ENCODE measurements around the gene EFCAB3.
"Not testable (repeated sequence)": the region's sequence is repeated elsewhere in the genome, so short reads cannot be mapped to it uniquely, and the experiment has no call there.

EFCAB3 gene

DNA sequence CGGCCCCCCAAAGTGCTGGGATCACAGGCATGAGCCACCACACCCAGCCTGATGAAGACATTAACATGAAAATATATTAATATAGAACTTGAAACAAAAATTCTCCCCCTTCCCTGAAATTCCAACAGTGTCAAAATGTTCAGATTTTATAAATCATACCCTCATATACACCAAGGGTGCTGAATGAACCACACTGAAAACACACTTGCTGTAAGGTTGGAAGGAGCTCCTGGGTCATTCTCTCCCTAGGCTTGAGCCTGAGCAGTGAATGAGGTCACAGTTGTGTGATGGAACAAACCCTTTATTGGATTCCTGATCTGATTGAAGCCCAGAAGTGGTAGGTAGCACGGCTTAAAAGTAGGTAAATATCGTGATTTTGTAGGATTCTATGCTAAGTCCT, at the start of gene EFCAB3:
TSS of gene EFCAB3 (plus strand) at position 301 of the 400 bp plus-strand sequence. CDS start 2,427 bp downstream, outside the sequence.
- no peak for DNase-seq (ENCODE audit: low spot score)

DNA sequence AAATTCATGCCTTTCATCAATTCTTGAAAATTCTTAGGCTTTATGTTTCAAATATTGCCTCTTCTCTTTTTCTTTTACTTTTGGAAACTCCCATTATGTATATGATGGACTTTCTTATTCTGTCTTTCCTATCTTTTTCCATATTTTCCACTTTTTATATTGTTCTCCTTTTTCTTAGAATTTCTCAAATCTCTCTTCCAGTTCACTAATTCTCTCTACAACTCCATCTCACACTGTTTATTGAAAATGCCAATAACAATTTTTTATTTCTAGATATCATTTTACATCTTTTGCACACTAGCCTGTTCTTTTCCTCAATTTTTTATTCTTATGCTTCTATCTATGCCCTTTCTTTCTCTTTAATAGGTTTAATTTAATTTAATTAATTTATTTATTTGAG, 43.8 kb upstream of the EFCAB3 start:
- DNase-seq (ENCODE audit: low spot score) = no peak

DNA sequence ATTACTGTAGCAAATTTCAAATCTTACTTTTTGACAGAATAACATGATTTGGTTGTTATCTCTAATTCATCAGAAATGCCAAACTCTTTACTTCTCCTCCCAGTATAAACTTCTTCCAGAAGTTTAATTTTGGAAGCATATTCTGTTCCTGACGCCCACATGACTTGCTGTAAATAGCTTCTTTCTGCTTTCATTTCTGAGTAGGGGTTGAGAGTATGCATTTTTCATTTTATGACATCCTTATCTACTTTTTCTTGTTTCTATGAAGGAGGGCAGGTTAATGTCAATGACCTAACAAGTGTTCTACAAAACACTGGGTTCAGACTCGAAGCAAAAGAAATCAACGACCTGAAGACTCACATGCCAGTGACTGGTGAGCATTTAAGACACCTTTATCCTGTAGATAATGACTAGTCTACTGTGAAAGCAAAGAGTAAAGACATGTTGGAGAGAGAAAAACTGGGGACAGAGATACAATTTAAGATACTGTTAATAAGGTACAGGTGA, 36.5 kb upstream of the EFCAB3 start:
- DNase-seq (ENCODE audit: low spot score) = no peak

DNA sequence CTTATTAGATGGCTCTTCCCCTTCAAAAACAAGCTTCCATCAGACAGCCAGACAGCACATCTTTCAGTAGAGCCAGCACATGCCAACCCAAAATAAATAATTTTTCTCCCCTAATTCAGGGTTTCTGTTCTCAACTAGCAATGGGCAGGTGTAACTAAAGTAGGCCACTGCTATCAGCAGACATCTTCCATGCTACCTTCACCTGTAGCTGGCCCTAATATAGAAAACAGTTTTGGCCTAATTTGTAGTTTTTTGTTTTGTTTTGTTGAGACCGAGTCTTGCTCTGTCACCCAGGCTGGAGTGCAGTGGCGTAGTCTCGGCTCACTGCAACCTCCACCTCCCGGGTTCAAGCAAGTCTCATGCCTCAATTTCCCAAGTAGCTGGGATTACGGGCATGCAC, 29.2 kb upstream of the EFCAB3 start:
- no peak for DNase-seq (ENCODE audit: low spot score)

DNA sequence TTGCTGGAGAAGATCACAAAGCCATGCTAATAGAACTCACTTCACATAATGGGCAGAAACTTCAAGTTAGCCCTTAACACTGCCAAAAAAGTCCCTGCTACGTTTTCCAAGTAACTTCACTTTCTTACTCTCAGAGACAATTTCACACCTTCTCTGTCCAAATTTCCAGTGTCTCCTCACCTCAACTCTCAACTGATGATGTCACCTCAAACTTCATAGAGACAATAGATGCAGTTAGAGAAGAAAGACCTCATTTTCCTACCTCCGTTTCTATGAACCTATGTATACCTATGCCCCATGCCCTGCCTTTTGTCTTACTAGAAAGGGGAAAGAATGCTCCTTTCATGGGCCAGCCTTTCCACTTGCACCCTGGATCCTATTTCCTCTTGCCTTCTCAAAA, 14.2 kb upstream of the EFCAB3 start:
- no peak for DNase-seq (ENCODE audit: low spot score)

DNA sequence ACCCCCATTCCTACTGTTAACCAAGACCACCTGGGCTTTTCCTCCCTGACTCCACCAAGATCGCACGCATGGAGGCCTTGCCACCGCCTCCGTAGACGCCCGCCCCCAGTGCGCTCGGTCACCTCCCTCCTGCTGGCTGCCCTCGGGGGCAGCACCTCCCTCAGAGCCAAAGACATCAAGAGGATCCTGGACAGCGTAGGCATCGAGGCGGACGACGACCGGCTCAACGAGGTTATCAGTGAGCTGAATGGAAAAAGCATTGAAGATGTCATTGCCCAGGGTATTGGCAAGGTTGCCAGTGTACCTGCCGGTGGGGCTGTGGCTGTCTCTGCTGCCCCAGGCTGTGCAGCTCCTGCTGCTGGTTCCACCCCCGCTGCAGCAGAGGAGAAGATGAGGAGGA, 1.2 kb downstream of the EFCAB3 start:
- no peak for DNase-seq (ENCODE audit: low spot score)

DNA sequence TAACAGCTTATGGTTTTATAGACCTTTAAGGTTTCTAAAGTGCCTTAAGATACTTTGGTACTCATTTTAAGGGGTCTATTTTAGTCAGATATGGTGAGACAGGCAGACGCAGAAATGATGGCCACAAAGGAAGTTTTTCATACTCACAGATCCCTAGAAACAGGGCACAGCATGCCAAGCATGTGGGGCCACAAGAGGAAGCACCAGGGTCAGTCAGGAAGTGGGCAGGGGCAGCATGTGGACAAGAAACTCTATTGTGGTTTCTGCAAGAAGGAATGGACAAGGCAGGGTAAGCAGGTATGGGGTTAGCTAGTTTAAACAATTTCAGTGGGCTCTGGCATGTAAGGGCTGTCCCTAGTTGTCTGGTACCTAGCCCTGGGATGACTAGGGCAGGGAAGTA, 8.5 kb downstream of the EFCAB3 start:
- no peak for DNase-seq (ENCODE audit: low spot score)

DNA sequence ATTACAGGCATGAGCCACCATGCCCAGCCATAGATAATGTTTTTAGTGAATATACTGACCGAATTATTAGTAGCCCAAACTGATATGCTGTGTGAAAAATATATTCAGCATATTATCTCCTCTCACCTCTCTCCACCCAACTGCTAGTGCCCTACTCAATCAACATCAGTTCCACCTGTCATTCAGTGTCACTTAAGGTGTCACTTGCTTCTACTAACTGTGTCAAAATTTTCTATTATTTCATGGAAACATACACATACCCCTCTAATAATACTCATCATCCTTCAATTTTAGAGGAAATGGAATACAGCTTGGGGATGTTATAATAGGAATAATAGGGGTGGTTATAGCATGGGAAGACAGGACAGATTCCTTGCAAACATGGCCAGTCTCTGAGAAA, 12.6 kb downstream of the EFCAB3 start:
- no peak for DNase-seq (ENCODE audit: low spot score)

DNA sequence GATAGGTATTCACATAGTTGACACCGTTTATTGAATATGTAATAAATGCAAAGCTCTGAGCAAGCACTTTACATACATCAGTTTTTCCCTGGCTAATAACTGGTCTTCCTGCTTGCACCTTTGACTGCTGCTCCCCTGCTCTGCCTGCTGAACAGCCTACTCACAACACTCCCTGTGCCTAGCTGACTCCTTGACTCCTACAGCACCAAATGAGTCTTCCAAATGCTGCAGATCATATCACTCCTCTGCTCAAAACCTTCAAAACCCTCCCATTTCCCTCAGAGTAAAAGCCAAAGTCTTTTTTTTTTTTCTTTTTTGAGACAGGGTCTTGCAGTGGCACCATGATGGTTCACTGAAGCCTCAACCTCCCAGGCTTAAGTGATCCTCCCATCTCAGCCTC, 18.5 kb downstream of the EFCAB3 start:
- no peak for DNase-seq (ENCODE audit: low spot score)

DNA sequence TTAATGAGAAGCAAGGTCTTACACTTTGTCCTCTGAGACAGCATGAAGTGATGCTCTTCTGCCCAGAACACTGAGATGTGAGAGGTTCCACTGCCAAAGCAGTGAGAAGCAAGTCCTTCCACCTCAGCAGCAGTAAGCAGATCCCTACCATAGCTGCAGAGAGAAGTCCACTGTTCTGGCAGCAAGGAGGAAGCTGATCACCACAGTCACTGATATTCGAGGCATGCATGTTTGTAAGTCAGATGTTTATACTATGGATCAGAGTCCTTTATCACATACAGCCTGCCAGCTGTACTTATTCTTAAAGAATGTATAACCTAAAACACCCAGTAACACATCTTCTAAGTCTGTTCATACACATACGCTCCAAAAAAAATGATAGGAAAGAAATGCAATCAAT, 25.1 kb downstream of the EFCAB3 start:
- no peak for DNase-seq (ENCODE audit: low spot score)

DNA sequence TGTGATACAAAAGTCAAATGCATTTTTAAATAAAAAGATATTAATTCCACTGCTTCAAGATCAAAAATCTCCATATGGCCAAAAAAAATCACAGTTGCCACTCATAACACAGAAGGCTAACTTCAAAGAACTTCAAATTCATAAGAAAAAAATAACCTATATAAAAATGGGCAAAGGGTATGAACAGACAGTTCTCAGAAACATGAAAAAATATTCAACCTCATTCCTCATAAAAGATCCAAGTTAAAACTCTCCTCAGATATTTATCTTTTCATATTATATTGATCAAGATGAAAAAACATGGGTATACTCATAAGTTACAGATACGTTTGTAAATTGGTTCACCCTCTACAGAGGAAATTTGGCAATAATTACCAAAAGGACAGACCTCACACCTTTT, 32.7 kb downstream of the EFCAB3 start:
- not testable (repeated sequence) for DNase-seq (ENCODE audit: low spot score)

DNA sequence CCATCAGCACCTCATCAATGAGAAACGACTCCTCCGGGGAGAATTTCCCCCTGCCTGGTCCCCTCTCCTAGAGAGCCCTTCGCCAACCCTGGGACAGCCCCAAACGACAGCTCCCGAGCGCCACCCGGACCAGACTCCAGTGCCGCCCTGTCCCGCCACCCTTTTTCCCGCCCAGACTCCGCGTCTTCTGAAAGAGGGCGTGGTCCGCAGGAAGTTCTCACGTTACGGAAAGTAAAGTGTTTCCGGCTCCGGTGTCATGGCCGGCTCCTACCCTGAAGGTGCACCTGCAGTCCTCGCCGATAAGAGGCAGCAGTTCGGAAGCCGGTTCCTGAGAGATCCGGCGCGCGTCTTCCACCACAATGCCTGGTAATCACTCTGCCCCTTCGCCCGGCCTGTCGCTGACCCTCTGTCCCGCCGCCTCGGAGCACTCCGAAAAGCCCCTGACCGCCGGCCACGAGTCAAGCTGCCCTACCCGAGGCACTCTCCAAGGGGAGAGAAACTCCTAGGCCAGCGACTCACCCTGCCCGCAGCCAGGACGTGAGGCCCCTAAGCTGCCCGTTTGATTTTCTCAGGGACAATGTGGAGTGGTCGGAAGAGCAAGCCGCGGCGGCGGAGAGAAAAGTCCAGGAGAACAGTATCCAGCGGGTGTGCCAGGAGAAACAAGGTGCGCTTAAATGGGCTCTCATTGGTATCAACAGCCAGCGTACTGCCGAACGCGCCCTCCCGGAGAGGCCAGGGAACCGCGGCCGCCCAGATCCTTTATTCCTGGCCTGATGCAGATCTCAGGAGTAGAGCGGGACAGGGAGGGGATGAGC, 43.5 kb downstream of the EFCAB3 start, which contains the start of gene METTL2A:
TSS of gene METTL2A (plus strand) at position 251 of the 815 bp plus-strand sequence. CDS start at position 257, 6 bp downstream.
- DNase-seq (ENCODE audit: low spot score) = peak; percentile 81

DNA sequence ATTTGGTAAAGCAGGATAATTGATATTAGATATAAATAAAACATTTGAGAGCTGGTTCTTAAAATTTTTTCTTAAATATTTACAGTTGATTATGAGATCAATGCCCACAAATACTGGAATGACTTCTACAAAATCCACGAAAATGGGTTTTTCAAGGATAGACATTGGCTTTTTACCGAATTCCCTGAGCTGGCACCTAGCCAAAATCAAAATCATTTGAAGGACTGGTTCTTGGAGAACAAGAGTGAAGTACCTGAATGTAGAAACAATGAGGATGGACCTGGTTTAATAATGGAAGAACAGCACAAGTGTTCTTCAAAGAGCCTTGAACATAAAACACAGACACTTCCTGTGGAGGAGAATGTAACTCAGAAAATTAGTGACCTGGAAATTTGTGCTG, 45.9 kb downstream of the EFCAB3 start:
- DNase-seq (ENCODE audit: low spot score) = not testable (repeated sequence)

DNA sequence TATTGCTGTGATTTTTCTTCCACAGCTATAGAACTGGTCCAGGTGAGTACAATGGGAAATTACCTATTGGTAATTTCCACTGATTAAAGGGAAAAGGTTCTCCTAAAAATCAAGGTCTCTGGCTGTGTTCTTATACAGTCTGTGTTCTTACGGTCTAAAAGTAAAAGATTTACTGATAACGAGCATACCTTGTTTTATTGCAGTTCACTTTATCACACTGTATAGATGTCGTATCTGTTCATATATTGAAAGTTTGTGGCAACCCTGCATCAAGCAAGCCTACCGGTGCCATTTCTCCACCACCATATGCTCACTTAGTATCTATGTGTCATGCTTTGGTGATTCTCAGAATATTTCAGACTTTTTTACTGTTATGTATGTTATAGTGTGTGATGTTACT, 54.9 kb downstream of the EFCAB3 start:
- DNase-seq (ENCODE audit: low spot score) = not testable (repeated sequence)

DNA sequence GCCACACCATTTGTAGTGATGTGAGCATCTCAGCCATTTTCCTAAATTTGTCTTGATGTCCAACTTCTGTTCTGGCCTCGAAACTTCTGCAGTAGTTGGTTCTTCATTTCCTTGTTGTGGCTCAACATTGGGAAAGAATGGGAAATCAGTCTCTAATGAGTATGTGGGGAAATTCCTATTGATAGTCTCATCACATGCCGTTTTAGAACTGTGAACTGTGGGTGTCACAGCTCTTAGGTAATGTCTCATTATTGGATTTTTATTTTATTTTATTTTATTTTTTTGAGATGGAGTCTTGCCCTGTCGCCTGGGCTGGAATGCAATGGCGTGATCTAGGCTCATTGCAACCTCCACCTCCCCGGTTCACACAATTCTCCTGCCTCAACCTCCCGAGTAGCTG, 60.8 kb downstream of the EFCAB3 start:
- DNase-seq (ENCODE audit: low spot score) = not testable (repeated sequence)

DNA sequence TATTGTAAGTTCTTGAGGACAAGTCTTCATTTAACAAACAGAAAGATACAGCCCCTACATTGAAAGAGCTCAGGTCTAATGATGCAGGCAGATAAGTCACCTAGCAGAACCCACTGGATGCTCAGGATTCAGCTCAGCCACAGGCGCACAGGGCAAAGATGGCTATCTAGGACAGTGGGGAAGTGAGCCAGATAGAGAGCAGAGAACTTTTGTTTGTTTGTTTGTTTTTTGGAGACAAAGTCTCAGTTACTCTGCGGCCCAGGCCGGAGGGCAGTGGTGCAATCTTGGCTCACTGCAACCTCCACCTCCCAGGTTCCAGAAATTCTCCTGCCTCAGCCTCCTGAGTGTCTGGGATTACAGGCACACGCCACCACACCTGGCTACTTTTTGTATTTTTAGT, 63.7 kb downstream of the EFCAB3 start:
- no peak for DNase-seq (ENCODE audit: low spot score)

DNA sequence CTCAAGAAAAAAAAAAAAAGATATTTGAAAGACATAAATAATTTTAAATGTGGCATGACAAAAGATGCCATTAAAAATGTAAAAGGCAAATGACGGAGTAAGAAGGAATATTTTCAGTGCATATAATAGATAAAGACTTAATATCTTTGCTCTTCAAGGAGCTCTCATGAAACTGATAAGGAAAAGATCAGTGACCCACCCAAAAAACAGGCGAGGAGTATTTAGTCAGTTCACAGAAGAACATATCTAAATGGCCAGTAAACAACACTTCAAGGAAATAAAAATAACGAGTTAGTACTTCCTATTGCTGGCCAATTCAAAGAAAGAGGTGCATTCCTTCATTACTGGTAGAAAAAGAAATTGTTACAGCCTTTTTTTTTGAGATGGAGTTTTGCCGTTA, 65.4 kb downstream of the EFCAB3 start:
- not testable (repeated sequence) for DNase-seq (ENCODE audit: low spot score)

DNA sequence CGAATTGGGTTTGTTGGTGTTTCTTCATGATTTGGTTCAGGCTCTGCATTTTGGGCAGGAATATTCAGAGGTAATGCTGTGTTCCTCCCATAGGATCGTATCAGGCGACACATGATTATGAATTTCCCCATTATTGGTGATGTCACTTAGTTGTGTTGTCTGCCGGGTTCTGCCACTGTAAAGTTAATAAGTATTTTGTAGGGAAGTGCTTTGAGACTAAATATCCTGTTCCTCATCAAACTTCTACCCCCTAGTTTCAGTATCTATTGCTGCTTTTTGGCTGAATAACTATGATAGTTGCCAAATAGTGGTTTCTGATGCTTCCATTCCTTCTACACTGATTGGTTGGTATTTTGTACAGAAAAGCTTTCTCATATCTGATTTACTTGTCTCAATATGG, 71.8 kb downstream of the EFCAB3 start:
- not testable (repeated sequence) for DNase-seq (ENCODE audit: low spot score)

DNA sequence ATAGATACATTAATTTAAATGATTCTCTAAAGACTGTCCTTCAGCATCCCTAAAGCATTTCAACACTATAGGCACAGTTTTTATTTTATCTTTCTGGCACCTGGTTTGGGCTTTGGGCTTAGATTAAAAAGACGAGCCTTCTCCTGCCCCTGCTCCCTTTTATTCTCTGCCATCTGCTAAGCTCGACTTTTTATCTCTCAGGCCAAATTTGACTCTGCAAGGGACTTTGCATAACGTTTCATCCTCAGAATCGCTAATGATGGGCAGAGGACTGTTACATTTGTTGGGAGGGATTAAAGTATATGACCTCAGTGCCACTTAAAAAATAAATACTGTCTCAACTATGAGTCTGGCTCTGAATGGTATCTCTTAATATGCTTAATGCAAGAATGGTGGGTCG, 72.7 kb downstream of the EFCAB3 start:
- not testable (repeated sequence) for DNase-seq (ENCODE audit: low spot score)

DNA sequence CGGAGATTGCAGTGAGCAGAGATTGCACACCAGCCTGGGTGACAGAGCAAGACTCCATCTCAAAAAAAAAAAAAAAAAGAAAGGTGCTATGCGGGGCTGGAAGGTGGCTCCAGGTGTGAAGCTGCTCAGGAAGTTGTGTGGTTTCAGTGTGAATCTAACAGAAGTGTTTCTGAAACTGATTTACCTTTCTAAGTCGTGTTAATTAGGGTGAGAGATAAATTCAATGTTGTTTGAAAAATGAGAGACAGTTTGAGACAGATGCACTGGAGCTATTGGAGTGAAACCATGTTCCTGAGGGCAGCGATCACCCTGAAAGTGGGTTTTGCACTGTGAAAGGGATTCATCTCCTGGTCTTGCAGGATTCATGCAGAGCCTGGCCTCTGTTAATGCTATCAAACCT, 73.3 kb downstream of the EFCAB3 start:
- not testable (repeated sequence) for DNase-seq (ENCODE audit: low spot score)

DNA sequence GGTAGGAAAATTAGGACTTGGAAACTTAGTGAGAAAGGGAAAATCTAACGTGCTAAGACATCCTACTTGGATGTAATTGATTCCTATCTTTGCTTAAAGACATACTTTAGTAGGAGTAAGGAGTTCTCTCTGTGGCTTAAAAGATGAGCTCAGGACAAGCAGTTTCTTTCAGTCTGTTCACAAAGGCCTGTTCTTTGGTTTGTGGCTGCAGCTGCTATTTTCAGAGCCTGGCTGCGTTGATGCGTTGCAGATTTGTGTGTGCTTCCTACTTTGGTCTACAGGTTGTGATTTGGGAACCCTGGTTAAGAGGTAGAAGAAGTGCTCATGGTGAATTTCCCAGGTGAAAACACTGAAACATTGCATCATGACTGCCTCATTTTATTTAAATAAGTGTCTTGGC, 73.8 kb downstream of the EFCAB3 start:
- not testable (repeated sequence) for DNase-seq (ENCODE audit: low spot score)

DNA sequence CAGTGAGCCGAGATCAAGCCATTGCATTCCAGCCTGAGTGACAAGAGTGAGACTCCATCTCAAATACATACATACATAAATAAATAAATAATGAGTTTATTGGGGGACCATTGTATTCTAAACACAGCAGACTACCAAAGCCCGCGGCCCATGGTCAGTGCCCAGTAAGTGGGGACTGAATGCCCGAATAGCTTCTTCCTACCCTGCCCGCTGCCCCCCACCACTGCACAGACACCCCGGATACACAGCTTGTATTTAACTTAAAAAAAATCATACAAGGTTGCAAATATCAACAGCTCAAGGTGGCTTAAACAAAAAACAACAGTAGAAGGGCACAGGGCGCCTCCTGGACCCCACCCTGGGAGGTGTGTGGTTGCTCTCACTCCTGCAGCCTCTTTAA, 75.7 kb downstream of the EFCAB3 start:
- no peak for DNase-seq (ENCODE audit: low spot score)

DNA sequence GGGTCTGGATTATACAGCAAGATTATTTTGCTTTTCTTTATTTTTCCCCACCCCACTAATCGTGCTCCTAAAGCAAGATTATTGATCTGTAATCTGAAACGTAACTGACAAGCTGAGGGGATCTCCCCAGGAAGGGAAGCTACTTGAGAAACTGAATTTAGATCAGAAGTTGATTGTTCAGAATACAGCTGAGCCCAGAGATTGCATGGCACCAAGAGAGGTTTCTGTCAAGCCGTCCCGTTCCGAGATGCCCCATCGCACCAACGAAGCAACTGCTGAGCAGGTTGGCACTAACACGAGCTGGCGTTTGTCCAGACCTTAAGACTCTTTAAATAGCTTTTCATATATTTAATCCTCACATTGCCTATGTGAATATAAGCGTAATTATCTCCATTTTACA, 78.1 kb downstream of the EFCAB3 start:
- DNase-seq (ENCODE audit: low spot score) = not testable (repeated sequence)

DNA sequence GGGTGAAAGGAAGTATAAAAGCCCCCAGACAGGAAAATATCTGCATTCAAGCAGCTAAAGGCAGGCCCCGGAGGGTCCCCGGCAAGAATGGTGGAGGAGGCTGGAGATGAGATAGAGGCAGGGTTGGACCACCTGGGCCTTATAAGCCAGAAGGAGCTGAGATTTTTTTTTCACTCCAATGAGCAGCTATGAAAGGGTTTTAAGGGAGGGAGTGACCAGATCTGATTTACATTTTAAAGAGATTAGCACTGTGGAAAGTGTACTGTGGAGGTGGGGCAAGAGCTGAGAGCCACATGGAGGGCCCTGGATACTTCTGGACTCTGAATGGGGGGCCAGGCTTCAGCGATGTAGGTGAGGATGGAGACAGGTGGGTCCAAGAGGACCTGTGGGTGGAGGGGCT, 84.1 kb downstream of the EFCAB3 start:
- not testable (repeated sequence) for DNase-seq (ENCODE audit: low spot score)

Data from AG20443 (cell line).